Thoracic aorta (tissue), 2 donors: ENCODE results near the gene THEMIS. TPM values are rescaled to one million over a fixed set of nuclear protein-coding genes. Genes with fewer than 3 reads are reported as not detected.

Source experiments
- ATAC-seq: fragments of 150-250 bp; one replicate; pipeline ENCODE4 v1.8.0; 2017; ENCODE audit warnings: low read depth; ENCODE audit not compliant: insufficient number of reproducible peaks, low FRiP score
- DNase-seq: peaks from one replicate; pipeline ENCODE4 v3.0.0-alpha.2; 2020; ENCODE audit warnings: low spot score
- H3K27ac ChIP-seq, 2 donors: fragments of 200-600 bp; sonication (generic); 1 replicate in 1 of 2; 2 replicates in 1 of 2; pipeline ENCODE4 v1.5.1; 2016; ENCODE audit warnings: mild to moderate bottlenecking in 2 of 2, moderate library complexity in 2 of 2
- H3K27me3 ChIP-seq: fragments of 200-600 bp; sonication (generic); replicated peaks from 2 replicates; pipeline ENCODE4 v1.6.0; 2016; ENCODE audit warnings: mild to moderate bottlenecking; ENCODE audit not compliant: insufficient read depth
- H3K36me3 ChIP-seq: fragments of 200-600 bp; sonication (generic); one replicate; pipeline ENCODE4 v1.5.1; 2016
- H3K4me1 ChIP-seq, 2 donors: fragments of 200-600 bp; sonication (generic); 1 replicate in 1 of 2; 2 replicates in 1 of 2; pipeline versions ENCODE4 v1.5.1 to v1.6.0; 2016; ENCODE audit warnings: low read depth in 2 of 2, mild to moderate bottlenecking in 1 of 2; ENCODE audit not compliant: control insufficient read depth in 1 of 2
- H3K4me3 ChIP-seq: fragments of 200-600 bp; sonication (generic); 2 replicates; pipeline ENCODE4 v1.5.1; 2016; ENCODE audit warnings: mild to moderate bottlenecking
- H3K9me3 ChIP-seq: fragments of 200-600 bp; sonication (generic); 2 replicates; pipeline ENCODE4 v1.5.1; 2016
- total RNA-seq, 2 donors: library from RNA; depleted of rRNA; stranded (reverse); fragments of >200 nt; gene quantifications; one replicate each; pipeline versions ENCODE4 v1.1.0 to v1.2.3, GENCODE V29; 2016
- TF ChIP-seq, protein P1 (sequence below): fragments of 200-600 bp; sonication (generic); IDR thresholded peaks from one replicate; pipeline ENCODE4 v1.5.1; 2019; ENCODE audit warnings: antibody characterized with exemption

Gene THEMIS
- total RNA-seq, 2 donors from 2014 or later, result 1.6 to 1.9 TPM

DNA sequence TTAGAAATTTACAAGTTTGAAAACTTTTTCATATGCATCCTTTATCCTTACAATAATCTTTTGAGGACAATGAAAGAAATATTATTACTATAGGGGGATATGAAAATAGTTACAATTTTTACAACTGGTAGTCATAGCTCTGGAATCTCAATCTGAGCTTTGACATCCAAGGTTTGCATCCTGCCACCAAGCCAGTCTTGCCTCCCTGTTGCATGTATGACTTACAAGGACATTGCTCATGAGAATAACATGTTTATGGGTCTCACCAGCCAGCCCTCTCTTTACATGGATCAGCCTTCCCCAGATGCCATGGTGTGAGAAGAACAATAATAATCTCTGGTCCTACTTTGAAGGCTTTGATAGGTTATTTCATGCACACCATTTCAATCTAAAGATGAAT lies 67.5 kb downstream of the THEMIS start:
- DNase-seq (no peak), ATAC-seq (no peak)
- no peaks in the 10 kb centered on the region for H3K9me3 ChIP-seq
- H3K27ac ChIP-seq, result no peak overlapping the region
- no peak overlapping the region for H3K4me3 ChIP-seq
- no peaks in the 10 kb centered on the region for H3K27me3 ChIP-seq
- H3K4me1 ChIP-seq, result no peaks in the 10 kb centered on the region
- TF ChIP-seq, protein P1, sequence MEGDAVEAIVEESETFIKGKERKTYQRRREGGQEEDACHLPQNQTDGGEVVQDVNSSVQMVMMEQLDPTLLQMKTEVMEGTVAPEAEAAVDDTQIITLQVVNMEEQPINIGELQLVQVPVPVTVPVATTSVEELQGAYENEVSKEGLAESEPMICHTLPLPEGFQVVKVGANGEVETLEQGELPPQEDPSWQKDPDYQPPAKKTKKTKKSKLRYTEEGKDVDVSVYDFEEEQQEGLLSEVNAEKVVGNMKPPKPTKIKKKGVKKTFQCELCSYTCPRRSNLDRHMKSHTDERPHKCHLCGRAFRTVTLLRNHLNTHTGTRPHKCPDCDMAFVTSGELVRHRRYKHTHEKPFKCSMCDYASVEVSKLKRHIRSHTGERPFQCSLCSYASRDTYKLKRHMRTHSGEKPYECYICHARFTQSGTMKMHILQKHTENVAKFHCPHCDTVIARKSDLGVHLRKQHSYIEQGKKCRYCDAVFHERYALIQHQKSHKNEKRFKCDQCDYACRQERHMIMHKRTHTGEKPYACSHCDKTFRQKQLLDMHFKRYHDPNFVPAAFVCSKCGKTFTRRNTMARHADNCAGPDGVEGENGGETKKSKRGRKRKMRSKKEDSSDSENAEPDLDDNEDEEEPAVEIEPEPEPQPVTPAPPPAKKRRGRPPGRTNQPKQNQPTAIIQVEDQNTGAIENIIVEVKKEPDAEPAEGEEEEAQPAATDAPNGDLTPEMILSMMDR, result no peak
- no peaks in the 10 kb centered on the region for H3K36me3 ChIP-seq

DNA sequence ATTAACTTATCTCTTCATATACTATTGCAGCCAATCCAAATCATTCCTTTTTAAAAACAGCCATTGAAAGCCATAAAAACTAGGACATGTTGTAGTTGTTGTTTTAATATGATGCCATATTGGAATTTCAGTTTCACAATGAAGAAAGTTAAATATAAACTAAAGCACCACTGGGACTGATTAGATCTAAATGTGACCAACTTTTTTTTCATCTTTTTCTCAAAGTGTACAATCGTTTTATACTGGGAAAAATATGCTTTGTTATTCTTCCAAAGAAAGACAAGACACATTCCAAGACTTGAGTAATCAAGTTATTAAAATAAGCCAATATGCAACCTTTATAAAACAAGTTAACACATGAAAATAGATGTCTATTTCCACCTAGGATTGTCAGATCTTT lies 68.5 kb downstream of the THEMIS start:
- H3K27me3 ChIP-seq, result no peaks in the 10 kb centered on the region
- TF ChIP-seq, protein P1, result no peak
- DNase-seq (no peak), ATAC-seq (no peak)
- H3K9me3 ChIP-seq, result no peaks in the 10 kb centered on the region
- no peak overlapping the region for H3K27ac ChIP-seq
- H3K4me1 ChIP-seq, result no peaks in the 10 kb centered on the region
- H3K36me3 ChIP-seq, result no peaks in the 10 kb centered on the region
- H3K4me3 ChIP-seq, result no peak overlapping the region

DNA sequence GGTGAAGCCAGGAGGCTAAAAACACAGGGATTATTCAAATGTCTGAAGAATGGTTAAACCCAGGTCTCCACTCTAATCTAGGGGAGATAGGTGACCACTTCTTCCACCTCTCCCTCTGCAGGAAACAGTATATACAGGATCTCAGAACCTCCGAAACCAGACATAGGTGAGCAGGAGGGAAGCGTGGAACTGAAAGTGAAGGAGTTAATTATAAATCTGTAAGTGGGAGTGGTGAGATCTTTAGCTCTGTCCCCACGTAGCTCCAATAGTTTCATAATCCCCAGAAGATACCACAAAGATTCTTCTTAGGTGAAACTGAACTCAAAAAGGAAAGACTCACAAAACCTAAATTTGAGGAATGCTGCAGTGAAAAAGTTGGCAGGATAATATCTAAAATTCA lies 76.8 kb downstream of the THEMIS start:
- ATAC-seq, result no peak
- TF ChIP-seq, protein P1, result no peak
- H3K4me3 ChIP-seq, result no peak overlapping the region
- no peak for DNase-seq
- no peak overlapping the region for H3K27ac ChIP-seq
- H3K4me1 ChIP-seq, result no peaks in the 10 kb centered on the region
- H3K9me3 ChIP-seq, result no peaks in the 10 kb centered on the region
- no peaks in the 10 kb centered on the region for H3K36me3 ChIP-seq
- no peaks in the 10 kb centered on the region for H3K27me3 ChIP-seq

DNA sequence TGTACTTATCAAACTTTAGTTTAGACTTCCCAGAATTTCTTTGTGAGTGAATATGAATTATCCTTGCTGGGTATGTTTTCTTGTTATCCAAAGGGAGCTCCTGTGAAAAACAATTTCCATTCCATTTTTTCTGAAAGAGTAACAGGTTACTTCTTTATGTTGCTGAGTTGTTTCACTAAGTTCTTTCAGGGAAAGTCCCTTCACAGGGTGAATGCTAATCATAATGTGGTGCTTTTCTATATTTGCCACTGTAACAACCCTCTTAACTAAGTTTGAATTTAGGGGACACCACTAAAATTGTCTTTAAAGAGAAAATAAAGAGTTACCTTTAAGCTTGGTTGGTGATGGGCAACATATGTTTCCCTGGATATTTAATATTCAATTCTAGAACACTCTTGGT lies 79.4 kb downstream of the THEMIS start:
- H3K9me3 ChIP-seq, result no peaks in the 10 kb centered on the region
- TF ChIP-seq, protein P1, result no peak
- no peaks in the 10 kb centered on the region for H3K4me1 ChIP-seq
- DNase-seq (no peak), ATAC-seq (no peak)
- no peaks in the 10 kb centered on the region for H3K27me3 ChIP-seq
- H3K27ac ChIP-seq, result no peak overlapping the region
- H3K36me3 ChIP-seq, result no peaks in the 10 kb centered on the region
- H3K4me3 ChIP-seq, result no peak overlapping the region

DNA sequence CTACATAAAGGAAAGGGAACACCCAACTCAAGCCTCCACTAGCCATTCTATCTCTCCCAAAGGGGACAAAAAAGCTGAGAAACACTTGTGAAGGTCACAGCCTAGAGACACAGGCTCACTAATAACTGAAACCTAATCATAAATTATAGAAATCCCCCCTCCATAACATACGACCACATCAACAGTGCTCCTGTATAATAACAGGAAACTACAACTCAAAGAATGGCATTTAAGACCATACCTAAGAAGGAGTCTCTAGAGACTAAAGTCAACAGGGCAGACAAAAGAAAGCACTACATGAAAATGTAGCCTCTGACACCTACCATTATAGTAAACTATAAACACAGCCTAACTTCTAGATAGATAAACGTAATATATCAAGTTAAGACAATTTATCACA lies 82.7 kb downstream of the THEMIS start:
- Histone ChIP-seq H3K27me3 (peaks cover 3% of the 10 kb centered on the region), H3K4me1 (no peaks in the 10 kb centered on the region), H3K27ac (no peak overlapping the region), H3K36me3 (no peaks in the 10 kb centered on the region), H3K9me3 (no peaks in the 10 kb centered on the region), H3K4me3 (no peak overlapping the region)
- DNase-seq (no peak), ATAC-seq (no peak)
- TF ChIP-seq, protein P1, result no peak
